ENCODE data around the gene NRCAM.
"Not testable (repeated sequence)": the region's sequence is repeated elsewhere in the genome, so short reads cannot be mapped to it uniquely, and the experiment has no call there.

- TF ChIP-seq FOXA1 (IDR thresholded peaks at IDR 0.05); BHLHE40 (IDR thresholded peaks at IDR 0.05; ENCODE audit: borderline replicate concordance): not testable (repeated sequence)
These were observed 115.8 kb downstream of the NRCAM start for GRCh38 chr7:108340406-108340805.
